Right lobe of liver (tissue), 6 donors: ENCODE measurements around the gene MACROH2A1. TPM values are rescaled to one million over a fixed set of nuclear protein-coding genes. Genes with fewer than 3 reads are reported as not detected.
A peak's percentile ranks its signal among the peaks of the same experiment; 100 is the strongest.

Experiments
- ATAC-seq, 4 donors: fragments of 200-7000 bp; cut with Tn5 transposase; one replicate each; pipeline ENCODE4 v1.9.1; 2020; ENCODE audit warnings: mild to moderate bottlenecking in 4 of 4, moderate library complexity in 4 of 4
- DNase-seq, 3 donors: peaks; one replicate each; pipeline ENCODE4 v3.0.0-alpha.2; 2020
- H3K27ac ChIP-seq, 3 donors: fragments of 200-600 bp; one replicate each; pipeline ENCODE4 v1.8.0; 2022
- H3K27me3 ChIP-seq, 2 donors: fragments of 200-600 bp; one replicate each; pipeline ENCODE4 v1.8.0; 2022
- H3K36me3 ChIP-seq, 4 donors: fragments of 200-600 bp; sonication (generic) in 1 of 4; one replicate each; pipeline versions ENCODE4 v1.5.1 to v1.8.0; 2017 to 2022; ENCODE audit warnings: control low read depth in 1 of 4
- H3K4me1 ChIP-seq, 4 donors: fragments of 200-600 bp; sonication (generic) in 1 of 4; one replicate each; pipeline versions ENCODE4 v1.5.1 to v1.8.0; 2017 to 2022; ENCODE audit warnings: control low read depth in 1 of 4
- H3K4me3 ChIP-seq, 3 donors: fragments of 200-600 bp; one replicate each; pipeline ENCODE4 v1.8.0; 2022
- H3K9me3 ChIP-seq, 4 donors: fragments of 200-600 bp; sonication (generic) in 1 of 4; one replicate each; pipeline versions ENCODE4 v1.5.1 to v1.8.0; 2017 to 2022; ENCODE audit warnings: control low read depth in 1 of 4
- POLR2A ChIP-seq: fragments of 450-650 bp; IDR thresholded peaks from one replicate; pipeline ENCODE4 v1.6.1; 2017; ENCODE audit warnings: antibody characterized with exemption, mild to moderate bottlenecking
- WGBS: methylation state at CpG from one replicate; pipeline ENCODE4 v1.1.6; 2018; ENCODE audit warnings: low coverage, low lambda C conversion rate; ENCODE audit not compliant: insufficient coverage; ENCODE audit errors: missing lambda C conversion rate; 5-methylcytosine and 5-hydroxymethylcytosine counted together
- intact Hi-C, 2 donors: fragments of 100-400 bp; cut with DNase I; formaldehyde crosslinking; loops; one replicate each; pipeline versions ENCODE4 v1.11.2 to v1.14.1; 2022
- total RNA-seq, 6 experiments: library from RNA; depleted of rRNA in 2 of 6; stranded (reverse); fragments of >200 nt in 2 of 6; fragmentation: NEBNext Ultra II Directional in 3 of 6; extraction: Animal tissue kit (Norgen Biotek cat#: 25700) in 3 of 6; gene quantifications; one replicate each; pipeline versions ENCODE4 v1.1.0 to v1.2.4, GENCODE V29; 2016 to 2023
- TF ChIP-seq, protein P1 (sequence below), 4 donors: fragments of 200-600 bp in 3 of 4; fragments of 450-650 bp in 1 of 4; IDR thresholded peaks; one replicate each; pipeline versions ENCODE4 v1.5.1 to v1.8.0; 2016 to 2022; ENCODE audit warnings: antibody characterized with exemption in 4 of 4, mild to moderate bottlenecking in 2 of 4
- donor health status: DM: no; HTN: yes; CAD: no.
- donor health status: DM: no; HTN: no; CAD: no.
- donor health status: DM: no; HTN: no; CAD: no.
- donor health status: DM: no; HTN: yes; CAD: no.
- donor health status: DM: no; HTN: yes; CAD: no.

The MACROH2A1 gene
- total RNA-seq, 6 experiments from 2014 or later = 40.0 to 113 (median 51.6) TPM

DNA sequence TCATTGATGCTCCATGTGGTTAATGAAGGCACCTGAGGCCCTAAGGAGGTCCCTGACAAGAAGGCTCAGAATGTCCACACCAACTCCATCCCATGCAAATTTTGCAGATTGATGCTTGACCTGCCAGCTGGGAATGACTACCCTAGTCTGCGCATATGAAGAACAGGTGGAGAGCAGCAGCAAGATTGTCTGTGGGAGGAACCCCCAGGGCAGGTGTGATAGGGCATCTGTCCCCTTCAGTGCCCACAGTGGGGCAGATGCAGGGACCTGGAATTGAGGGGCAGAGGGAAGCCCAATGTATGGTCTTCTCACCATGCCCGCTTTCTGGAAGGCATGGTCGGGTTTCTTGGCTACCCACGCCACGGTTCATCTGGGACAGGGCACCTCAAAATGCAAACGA is 79.6 kb downstream of the MACROH2A1 start:
- no peak for ATAC-seq
- intact Hi-C loops = no loop called here

DNA sequence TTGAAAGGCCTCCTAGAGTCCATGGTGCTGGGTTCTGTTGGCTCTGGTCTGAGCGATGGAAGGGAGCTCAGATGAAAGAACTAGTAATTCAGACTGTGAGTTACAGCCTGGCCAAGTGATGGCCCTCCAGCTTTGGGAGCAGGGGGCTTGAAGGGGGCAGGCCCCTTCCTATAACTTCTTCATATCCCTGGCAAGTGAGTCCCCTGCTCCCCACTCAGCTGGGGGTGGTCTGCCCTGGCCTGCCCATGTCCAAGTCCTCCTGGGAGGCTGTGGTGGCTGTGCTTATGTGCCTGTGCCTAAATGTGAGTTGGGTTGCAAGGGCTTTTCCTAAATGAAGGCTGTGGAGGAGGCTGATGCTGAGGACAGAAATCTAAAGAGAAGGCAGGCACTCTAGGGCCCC is 80.1 kb downstream of the MACROH2A1 start:
- no CpG with 5 or more reads among the region's 1 CpG for WGBS
- Histone ChIP-seq H3K4me3 (no peak overlapping the region), H3K36me3 (no peaks in the 10 kb centered on the region), H3K27me3 (no peaks in the 10 kb centered on the region), H3K27ac (no peak overlapping the region), H3K9me3 (no peaks in the 10 kb centered on the region), H3K4me1 (peaks cover 0 to 5% (median 0%) of the 10 kb centered on the region in 4 donors)
- ATAC-seq (no peak), DNase-seq (peak in 1 of 3 donors; percentile 20)
- TF ChIP-seq, protein P1, sequence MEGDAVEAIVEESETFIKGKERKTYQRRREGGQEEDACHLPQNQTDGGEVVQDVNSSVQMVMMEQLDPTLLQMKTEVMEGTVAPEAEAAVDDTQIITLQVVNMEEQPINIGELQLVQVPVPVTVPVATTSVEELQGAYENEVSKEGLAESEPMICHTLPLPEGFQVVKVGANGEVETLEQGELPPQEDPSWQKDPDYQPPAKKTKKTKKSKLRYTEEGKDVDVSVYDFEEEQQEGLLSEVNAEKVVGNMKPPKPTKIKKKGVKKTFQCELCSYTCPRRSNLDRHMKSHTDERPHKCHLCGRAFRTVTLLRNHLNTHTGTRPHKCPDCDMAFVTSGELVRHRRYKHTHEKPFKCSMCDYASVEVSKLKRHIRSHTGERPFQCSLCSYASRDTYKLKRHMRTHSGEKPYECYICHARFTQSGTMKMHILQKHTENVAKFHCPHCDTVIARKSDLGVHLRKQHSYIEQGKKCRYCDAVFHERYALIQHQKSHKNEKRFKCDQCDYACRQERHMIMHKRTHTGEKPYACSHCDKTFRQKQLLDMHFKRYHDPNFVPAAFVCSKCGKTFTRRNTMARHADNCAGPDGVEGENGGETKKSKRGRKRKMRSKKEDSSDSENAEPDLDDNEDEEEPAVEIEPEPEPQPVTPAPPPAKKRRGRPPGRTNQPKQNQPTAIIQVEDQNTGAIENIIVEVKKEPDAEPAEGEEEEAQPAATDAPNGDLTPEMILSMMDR (IDR thresholded peaks at IDR 0.05) = no peak
- TF ChIP-seq POLR2A = no peak
- intact Hi-C loops = no loop called here

More for the DNA sequence above, 79.6 kb downstream of the MACROH2A1 start:
- no peaks in the 10 kb centered on the region for H3K9me3 ChIP-seq
- H3K4me3 ChIP-seq = no peak overlapping the region
- no peaks in the 10 kb centered on the region for H3K36me3 ChIP-seq
- H3K27me3 ChIP-seq = no peaks in the 10 kb centered on the region
- peak in 1 of 3 donors; percentile 17 for DNase-seq
- no peak for TF ChIP-seq POLR2A
- TF ChIP-seq, protein P1 (IDR thresholded peaks at IDR 0.05) = no peak
- peaks cover 0 to 11% (median 0%) of the 10 kb centered on the region in 4 donors for H3K4me1 ChIP-seq
- no peak overlapping the region for H3K27ac ChIP-seq
- WGBS = 94% methylated on average over 5 of the region's 6 CpGs

DNA sequence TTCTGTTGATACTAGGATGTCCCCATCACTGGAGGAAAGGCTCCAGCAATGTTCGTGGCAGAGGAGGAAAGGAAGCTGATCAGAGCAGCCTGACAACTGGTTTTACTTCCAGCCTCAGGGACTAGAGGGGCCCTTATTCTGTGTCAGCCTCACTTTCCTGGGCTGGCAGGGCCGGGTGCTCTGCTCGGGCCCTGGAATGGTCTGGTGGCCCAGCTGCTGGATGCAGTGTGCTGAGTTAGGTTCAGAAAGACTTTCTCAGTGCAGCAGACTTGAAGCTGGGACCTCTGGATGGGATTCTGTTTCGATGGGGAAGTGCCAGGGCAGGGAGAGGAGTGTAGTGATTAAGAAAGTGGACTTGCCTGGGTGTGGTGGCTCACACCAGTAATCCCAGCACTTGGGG is 81.0 kb downstream of the MACROH2A1 start:
- Histone ChIP-seq H3K27me3 (no peaks in the 10 kb centered on the region), H3K4me3 (no peak overlapping the region), H3K27ac (no peak overlapping the region), H3K36me3 (no peaks in the 10 kb centered on the region), H3K9me3 (no peaks in the 10 kb centered on the region), H3K4me1 (no peaks in the 10 kb centered on the region)
- peak in 1 of 3 donors; percentile 13 for DNase-seq
- no peak for ATAC-seq
- intact Hi-C loops = no loop called here
- TF ChIP-seq POLR2A = no peak
- TF ChIP-seq, protein P1 (IDR thresholded peaks at IDR 0.05) = no peak
- 63% methylated on average over 4 of the region's 4 CpGs for whole genome bisulfite sequencing

DNA sequence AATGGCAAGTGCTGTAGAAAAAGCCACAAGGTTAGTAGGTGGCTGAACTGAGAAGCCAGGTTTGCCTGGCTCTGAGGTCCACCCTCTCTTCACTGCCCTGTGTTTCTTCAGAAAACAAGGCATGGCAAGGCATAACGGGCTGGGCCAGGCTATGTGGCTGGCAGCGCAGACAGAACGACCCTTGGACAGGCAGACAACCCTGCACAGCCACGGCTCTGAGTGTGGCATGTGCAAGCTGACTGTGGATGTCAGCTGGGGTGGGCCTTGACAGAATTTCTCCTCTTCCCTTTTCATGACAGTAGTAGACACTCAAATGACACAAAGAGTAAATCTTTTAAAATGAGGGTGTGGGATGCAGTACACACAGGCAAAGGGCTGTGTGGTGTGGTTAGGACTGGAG is 81.7 kb downstream of the MACROH2A1 start:
- Histone ChIP-seq H3K4me1 (no peaks in the 10 kb centered on the region), H3K27me3 (no peaks in the 10 kb centered on the region), H3K4me3 (no peak overlapping the region), H3K9me3 (no peaks in the 10 kb centered on the region), H3K27ac (no peak overlapping the region), H3K36me3 (no peaks in the 10 kb centered on the region)
- 80% methylated on average over 1 of the region's 4 CpGs for WGBS
- DNase-seq (peak in 1 of 3 donors; percentile 17), ATAC-seq (no peak)
- TF ChIP-seq, protein P1 (IDR thresholded peaks at IDR 0.05) = no peak
- no peak for TF ChIP-seq POLR2A
- intact Hi-C loops = no loop called here

DNA sequence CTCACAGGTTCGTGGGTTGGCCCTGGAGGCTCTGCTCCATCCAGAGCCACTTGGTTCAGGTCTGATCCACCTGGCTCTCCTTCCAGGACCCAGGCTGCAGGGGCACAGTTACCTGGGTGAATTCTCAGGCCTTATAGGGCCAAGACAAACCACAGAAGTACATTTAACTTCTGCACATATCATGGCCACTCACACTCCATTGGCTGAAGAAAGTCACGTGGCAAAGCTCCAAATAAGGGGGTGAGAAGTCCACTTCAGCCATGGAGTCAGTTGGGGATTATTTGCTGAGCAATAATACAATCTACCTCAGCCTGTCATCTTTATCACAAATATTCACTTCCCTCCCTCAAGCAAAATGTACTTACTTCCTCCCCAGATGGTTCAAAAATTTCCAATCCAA is 83.6 kb downstream of the MACROH2A1 start:
- Histone ChIP-seq H3K4me1 (peaks cover 0 to 9% (median 0%) of the 10 kb centered on the region in 4 donors), H3K9me3 (no peaks in the 10 kb centered on the region), H3K27me3 (no peaks in the 10 kb centered on the region), H3K36me3 (no peaks in the 10 kb centered on the region), H3K27ac (no peak overlapping the region), H3K4me3 (no peak overlapping the region)
- DNase-seq (no peak), ATAC-seq (no peak)
- 66% methylated on average over 2 of the region's 2 CpGs for WGBS
- intact Hi-C loops = no loop called here
- no peak for TF ChIP-seq POLR2A
- TF ChIP-seq, protein P1 (IDR thresholded peaks at IDR 0.05) = no peak
